Right lobe of liver (tissue), 6 donors: ENCODE results near the gene SPTBN4. TPM values are rescaled to one million over a fixed set of nuclear protein-coding genes. Genes with fewer than 3 reads are reported as not detected.
"Not testable (repeated sequence)": the region's sequence is repeated elsewhere in the genome, so short reads cannot be mapped to it uniquely, and the experiment has no call there.

Experiments
- ATAC-seq, 4 donors: fragments of 200-7000 bp; cut with Tn5 transposase; one replicate each; pipeline ENCODE4 v1.9.1; 2020; ENCODE audit warnings: mild to moderate bottlenecking in 4 of 4, moderate library complexity in 4 of 4
- DNase-seq, 3 donors: peaks; one replicate each; pipeline ENCODE4 v3.0.0-alpha.2; 2020
- H3K27ac ChIP-seq, 3 donors: fragments of 200-600 bp; one replicate each; pipeline ENCODE4 v1.8.0; 2022
- H3K27me3 ChIP-seq, 2 donors: fragments of 200-600 bp; one replicate each; pipeline ENCODE4 v1.8.0; 2022
- H3K36me3 ChIP-seq, 4 donors: fragments of 200-600 bp; sonication (generic) in 1 of 4; one replicate each; pipeline versions ENCODE4 v1.5.1 to v1.8.0; 2017 to 2022; ENCODE audit warnings: control low read depth in 1 of 4
- H3K4me1 ChIP-seq, 4 donors: fragments of 200-600 bp; sonication (generic) in 1 of 4; one replicate each; pipeline versions ENCODE4 v1.5.1 to v1.8.0; 2017 to 2022; ENCODE audit warnings: control low read depth in 1 of 4
- H3K4me3 ChIP-seq, 3 donors: fragments of 200-600 bp; one replicate each; pipeline ENCODE4 v1.8.0; 2022
- H3K9me3 ChIP-seq, 4 donors: fragments of 200-600 bp; sonication (generic) in 1 of 4; one replicate each; pipeline versions ENCODE4 v1.5.1 to v1.8.0; 2017 to 2022; ENCODE audit warnings: control low read depth in 1 of 4
- CTCF ChIP-seq, 4 donors: fragments of 200-600 bp in 3 of 4; fragments of 450-650 bp in 1 of 4; IDR thresholded peaks; one replicate each; pipeline versions ENCODE4 v1.5.1 to v1.8.0; 2016 to 2022; ENCODE audit warnings: antibody characterized with exemption in 4 of 4, mild to moderate bottlenecking in 2 of 4
- POLR2A ChIP-seq: fragments of 450-650 bp; IDR thresholded peaks from one replicate; pipeline ENCODE4 v1.6.1; 2017; ENCODE audit warnings: antibody characterized with exemption, mild to moderate bottlenecking
- WGBS: methylation state at CpG from one replicate; pipeline ENCODE4 v1.1.6; 2018; ENCODE audit warnings: low coverage, low lambda C conversion rate; ENCODE audit not compliant: insufficient coverage; ENCODE audit errors: missing lambda C conversion rate; 5-methylcytosine and 5-hydroxymethylcytosine counted together
- intact Hi-C, 2 donors: fragments of 100-400 bp; cut with DNase I; formaldehyde crosslinking; loops; one replicate each; pipeline versions ENCODE4 v1.11.2 to v1.14.1; 2022
- total RNA-seq, 6 experiments: library from RNA; depleted of rRNA in 2 of 6; stranded (reverse); fragments of >200 nt in 2 of 6; fragmentation: NEBNext Ultra II Directional in 3 of 6; extraction: Animal tissue kit (Norgen Biotek cat#: 25700) in 3 of 6; gene quantifications; one replicate each; pipeline versions ENCODE4 v1.1.0 to v1.2.4, GENCODE V29; 2016 to 2023
- donor health status: DM: no; HTN: yes; CAD: no.
- donor health status: DM: no; HTN: no; CAD: no.
- donor health status: DM: no; HTN: no; CAD: no.
- donor health status: DM: no; HTN: yes; CAD: no.
- donor health status: DM: no; HTN: yes; CAD: no.

The SPTBN4 gene
- total RNA-seq, 6 experiments from 2014 or later, result 0.44 to 1.6 (median 0.65) TPM

- Histone ChIP-seq H3K27me3 (no peaks in the 10 kb centered on the region), H3K4me1 (peaks cover 0 to 16% (median 0%) of the 10 kb centered on the region in 4 donors), H3K36me3 (no peaks in the 10 kb centered on the region), H3K4me3 (no peak overlapping the region), H3K9me3 (no peaks in the 10 kb centered on the region), H3K27ac (no peak overlapping the region)
- no peak for TF ChIP-seq CTCF (IDR thresholded peaks at IDR 0.05)
- no peak for TF ChIP-seq POLR2A
- 79% methylated on average over 2 of the region's 3 CpGs for WGBS
- ATAC-seq (no peak), DNase-seq (no peak)
- intact Hi-C loops, result no loop called here
Measured at GRCh38 chr19:40431698-40432097, 35.1 kb upstream of the SPTBN4 start.

- H3K9me3 ChIP-seq, ATAC-seq, DNase-seq, H3K36me3 ChIP-seq, H3K27me3 ChIP-seq, intact Hi-C loops: not testable (repeated sequence)
- WGBS, result 16% methylated on average over 7 of the region's 7 CpGs
- Histone ChIP-seq H3K4me3 (peak overlapping the region in 2 of 3 donors; percentile 46 to 58), H3K27ac (peak overlapping the region; percentile 87 to 95 (median 90)), H3K4me1 (peaks cover 0 to 16% (median 0%) of the 10 kb centered on the region in 4 donors)
Measured at GRCh38 chr19:40432760-40433159, 34.0 kb upstream of the SPTBN4 start.

DNA sequence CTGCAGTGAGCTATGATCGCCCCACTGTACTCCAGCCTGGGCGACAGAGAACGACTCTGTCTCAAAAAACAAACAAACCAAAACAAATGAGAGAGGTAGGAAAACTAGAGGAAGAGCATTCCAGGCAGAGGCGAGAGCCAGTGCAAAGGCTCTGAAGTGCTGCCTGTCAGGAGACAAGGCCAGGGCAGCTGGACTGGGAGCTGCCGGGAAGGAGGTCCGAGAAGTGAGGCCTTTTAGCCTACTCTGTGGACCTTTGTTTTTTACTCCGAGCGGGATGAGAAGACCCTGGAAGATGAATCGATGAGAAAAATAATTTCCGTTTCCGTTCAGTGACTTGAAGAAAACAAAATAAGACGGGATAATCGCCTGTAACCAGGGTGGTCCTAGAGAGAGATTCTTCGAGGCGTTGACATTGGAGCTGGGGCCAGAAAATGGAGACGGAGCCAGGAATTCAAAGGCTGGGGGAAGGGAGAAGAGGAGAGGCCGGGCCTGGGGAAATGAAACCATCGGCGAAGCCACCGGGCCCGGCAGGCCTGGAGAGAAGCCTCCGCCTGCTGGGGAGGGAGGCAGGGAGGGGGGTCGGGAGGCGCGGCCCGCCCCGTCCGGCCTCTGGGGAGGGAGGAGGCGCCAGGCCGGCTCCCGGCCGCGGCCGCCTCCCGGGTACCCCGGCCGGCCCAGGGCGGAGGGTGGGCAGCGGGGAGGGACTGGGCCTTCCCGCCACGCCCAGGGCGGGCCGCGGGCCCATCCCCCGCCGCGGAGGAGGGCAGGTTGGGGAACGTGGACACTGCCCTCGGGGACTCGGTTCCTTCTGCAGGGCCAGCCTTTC is 33.2 kb upstream of the SPTBN4 start:
- peak overlapping the region; percentile 20 to 58 (median 46) for H3K4me3 ChIP-seq
- H3K4me1 ChIP-seq, result peaks cover 0 to 16% (median 0%) of the 10 kb centered on the region in 4 donors
- no peaks in the 10 kb centered on the region for H3K36me3 ChIP-seq
- intact Hi-C loops, result no loop called here
- TF ChIP-seq POLR2A (peak; percentile 52), CTCF (IDR thresholded peaks at IDR 0.05) (no peak)
- ATAC-seq, result peak; percentile 94 to 99 (median 97)
- DNase-seq, result peak; percentile 93 to 94 (median 94)
- H3K9me3 ChIP-seq, result no peaks in the 10 kb centered on the region
- peak overlapping the region; percentile 87 to 95 (median 90) for H3K27ac ChIP-seq
- WGBS, result 2% methylated on average over 17 of the region's 50 CpGs
- no peaks in the 10 kb centered on the region for H3K27me3 ChIP-seq

DNA sequence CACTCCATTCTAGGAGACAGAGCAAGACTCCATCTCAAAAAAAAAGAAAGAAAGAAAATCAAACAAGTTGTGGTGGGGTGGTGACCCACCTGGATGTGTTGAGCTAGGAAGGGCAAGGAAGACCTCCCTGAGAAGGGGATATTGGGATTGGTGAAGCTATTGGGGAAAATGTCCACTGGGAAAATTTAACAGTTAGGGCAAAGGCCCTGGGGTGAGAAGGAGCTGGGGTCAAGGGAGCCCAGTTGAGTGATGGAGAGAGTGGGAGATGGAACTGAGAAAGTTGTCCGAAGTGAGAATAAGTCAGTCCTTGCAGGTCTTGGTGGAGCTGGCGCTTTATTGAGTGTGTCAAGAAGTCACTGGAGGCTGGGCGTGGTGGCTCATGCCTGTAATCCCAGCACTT is 28.5 kb upstream of the SPTBN4 start:
- TF ChIP-seq CTCF (IDR thresholded peaks at IDR 0.05), result no peak
- no peak for TF ChIP-seq POLR2A
- intact Hi-C loops, result no loop called here
- Histone ChIP-seq H3K4me3 (no peak overlapping the region), H3K36me3 (peaks cover 0 to 22% (median 13%) of the 10 kb centered on the region in 4 donors), H3K9me3 (no peaks in the 10 kb centered on the region), H3K27me3 (no peaks in the 10 kb centered on the region), H3K27ac (no peak overlapping the region), H3K4me1 (peaks cover 0 to 12% (median 6%) of the 10 kb centered on the region in 4 donors)
- ATAC-seq (no peak), DNase-seq (no peak)
- WGBS, result 97% methylated on average over 3 of the region's 3 CpGs

DNA sequence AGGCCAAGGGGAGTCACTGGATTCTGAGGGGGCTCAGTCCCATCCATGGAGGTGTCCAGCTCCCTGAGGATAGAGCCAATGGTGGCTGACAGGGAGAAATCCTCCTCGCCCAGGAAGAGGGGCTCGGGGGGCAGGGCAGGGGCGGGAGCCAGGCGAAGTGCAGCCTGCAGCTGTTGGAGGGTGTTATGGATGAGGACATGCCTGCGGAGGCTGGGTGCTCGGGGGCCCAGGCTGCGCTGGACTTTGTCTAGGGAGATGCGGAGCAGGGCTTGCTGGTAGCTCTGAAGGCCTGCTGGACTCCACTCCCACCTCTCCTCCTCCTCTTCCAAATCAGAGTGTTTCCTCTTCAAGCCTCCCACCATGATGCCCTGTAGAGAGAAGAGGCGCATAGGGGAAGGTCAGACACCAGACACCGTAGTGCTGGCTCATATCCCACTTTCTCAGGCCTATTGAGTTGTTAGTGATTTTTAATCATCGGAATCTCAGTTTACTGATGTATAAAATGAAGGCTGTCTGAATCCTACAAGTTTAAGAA is 25.0 kb upstream of the SPTBN4 start:
- TF ChIP-seq POLR2A (no peak), CTCF (IDR thresholded peaks at IDR 0.05) (no peak)
- H3K4me3 ChIP-seq, result peak overlapping the region in 1 of 3 donors; percentile 71
- no peak overlapping the region for H3K27ac ChIP-seq
- H3K27me3 ChIP-seq, result no peaks in the 10 kb centered on the region
- WGBS, result 93% methylated on average over 3 of the region's 11 CpGs
- H3K9me3 ChIP-seq, result no peaks in the 10 kb centered on the region
- intact Hi-C loops, result no loop called here
- peaks cover 0 to 12% (median 5%) of the 10 kb centered on the region in 4 donors for H3K4me1 ChIP-seq
- DNase-seq (no peak), ATAC-seq (no peak)
- peaks cover 0 to 22% (median 13%) of the 10 kb centered on the region in 4 donors for H3K36me3 ChIP-seq
